Tibial nerve (tissue), 3 donors: ENCODE results near the gene KCTD4.

Source experiments
- POLR2A ChIP-seq, 2 donors: fragments of 450-650 bp; IDR thresholded peaks; one replicate each; pipeline ENCODE4 v1.6.1; 2017; ENCODE audit warnings: antibody characterized with exemption in 2 of 2, mild to moderate bottlenecking in 2 of 2, moderate library complexity in 2 of 2
- TF ChIP-seq, protein P1 (sequence below), 5 experiments: fragments of 200-600 bp in 3 of 5; fragments of 450-650 bp in 2 of 5; sonication (generic) in 3 of 5; IDR thresholded peaks; one replicate each; pipeline ENCODE4 v1.5.1; 2016 to 2019; ENCODE audit warnings: antibody characterized with exemption in 5 of 5, mild to moderate bottlenecking in 3 of 5, moderate library complexity in 2 of 5

DNA sequence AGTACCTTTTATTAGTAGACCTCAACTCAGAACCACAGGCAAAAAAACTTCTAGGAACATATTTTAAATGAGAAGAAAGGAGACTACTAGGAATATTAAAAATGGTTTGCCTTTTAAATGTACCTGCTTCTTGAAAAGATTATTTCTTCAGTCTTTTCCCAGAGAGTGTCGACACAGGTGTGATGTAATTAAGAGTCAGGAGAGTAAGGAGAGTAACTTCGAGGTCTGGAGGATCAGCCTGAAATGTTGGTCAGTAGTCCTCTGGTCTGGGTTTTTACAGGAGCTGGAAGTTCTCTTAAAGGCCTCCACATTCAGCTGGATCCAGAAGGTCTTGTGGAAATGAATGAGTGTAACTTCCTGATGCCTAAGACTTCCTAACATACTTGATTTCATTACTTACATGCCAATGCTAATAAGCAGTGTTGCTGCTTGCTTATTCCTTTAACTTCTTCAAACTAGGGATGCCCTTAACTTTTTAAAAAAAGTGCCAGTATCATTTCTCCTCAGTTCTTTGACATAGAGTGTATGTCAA is at the start of gene KCTD4:
- TF ChIP-seq, protein P1, sequence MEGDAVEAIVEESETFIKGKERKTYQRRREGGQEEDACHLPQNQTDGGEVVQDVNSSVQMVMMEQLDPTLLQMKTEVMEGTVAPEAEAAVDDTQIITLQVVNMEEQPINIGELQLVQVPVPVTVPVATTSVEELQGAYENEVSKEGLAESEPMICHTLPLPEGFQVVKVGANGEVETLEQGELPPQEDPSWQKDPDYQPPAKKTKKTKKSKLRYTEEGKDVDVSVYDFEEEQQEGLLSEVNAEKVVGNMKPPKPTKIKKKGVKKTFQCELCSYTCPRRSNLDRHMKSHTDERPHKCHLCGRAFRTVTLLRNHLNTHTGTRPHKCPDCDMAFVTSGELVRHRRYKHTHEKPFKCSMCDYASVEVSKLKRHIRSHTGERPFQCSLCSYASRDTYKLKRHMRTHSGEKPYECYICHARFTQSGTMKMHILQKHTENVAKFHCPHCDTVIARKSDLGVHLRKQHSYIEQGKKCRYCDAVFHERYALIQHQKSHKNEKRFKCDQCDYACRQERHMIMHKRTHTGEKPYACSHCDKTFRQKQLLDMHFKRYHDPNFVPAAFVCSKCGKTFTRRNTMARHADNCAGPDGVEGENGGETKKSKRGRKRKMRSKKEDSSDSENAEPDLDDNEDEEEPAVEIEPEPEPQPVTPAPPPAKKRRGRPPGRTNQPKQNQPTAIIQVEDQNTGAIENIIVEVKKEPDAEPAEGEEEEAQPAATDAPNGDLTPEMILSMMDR (IDR thresholded peaks at IDR 0.05), result no peak
- TF ChIP-seq POLR2A (IDR thresholded peaks at IDR 0.05), result no peak
